ENCODE measurements around the gene PLEKHA6.

DNA sequence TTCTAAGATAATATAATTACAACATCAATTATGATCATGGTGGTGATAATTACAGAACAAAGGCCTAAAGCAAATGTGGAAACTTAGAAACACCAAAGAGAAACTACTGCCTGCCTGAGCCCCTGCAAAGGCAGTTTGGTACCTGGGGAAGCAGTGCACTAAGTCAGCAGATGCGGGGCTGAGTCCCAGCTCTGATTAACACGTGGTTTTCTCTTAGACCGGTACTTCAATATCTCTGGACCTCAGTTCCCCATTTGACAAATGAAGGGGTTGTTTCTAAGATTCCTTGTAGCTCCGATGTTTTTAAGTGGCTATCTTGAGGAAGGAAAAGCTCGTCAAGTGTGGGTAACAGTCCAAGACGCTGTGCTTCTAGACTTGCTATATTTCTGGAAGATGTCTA is 16.7 kb upstream of the PLEKHA6 start:
- TF ChIP-seq, protein P1, sequence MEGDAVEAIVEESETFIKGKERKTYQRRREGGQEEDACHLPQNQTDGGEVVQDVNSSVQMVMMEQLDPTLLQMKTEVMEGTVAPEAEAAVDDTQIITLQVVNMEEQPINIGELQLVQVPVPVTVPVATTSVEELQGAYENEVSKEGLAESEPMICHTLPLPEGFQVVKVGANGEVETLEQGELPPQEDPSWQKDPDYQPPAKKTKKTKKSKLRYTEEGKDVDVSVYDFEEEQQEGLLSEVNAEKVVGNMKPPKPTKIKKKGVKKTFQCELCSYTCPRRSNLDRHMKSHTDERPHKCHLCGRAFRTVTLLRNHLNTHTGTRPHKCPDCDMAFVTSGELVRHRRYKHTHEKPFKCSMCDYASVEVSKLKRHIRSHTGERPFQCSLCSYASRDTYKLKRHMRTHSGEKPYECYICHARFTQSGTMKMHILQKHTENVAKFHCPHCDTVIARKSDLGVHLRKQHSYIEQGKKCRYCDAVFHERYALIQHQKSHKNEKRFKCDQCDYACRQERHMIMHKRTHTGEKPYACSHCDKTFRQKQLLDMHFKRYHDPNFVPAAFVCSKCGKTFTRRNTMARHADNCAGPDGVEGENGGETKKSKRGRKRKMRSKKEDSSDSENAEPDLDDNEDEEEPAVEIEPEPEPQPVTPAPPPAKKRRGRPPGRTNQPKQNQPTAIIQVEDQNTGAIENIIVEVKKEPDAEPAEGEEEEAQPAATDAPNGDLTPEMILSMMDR (conservative IDR thresholded peaks at IDR 0.05; ENCODE audit: low read depth in 2 of 2), result no peak
- TF ChIP-seq POLR2AphosphoS5 (IDR thresholded peaks at IDR 0.05; ENCODE audit: low read depth) (no peak), EZH2 (IDR thresholded peaks at IDR 0.05; ENCODE audit: low read depth, unreplicated experiment) (no peak), CREB1 (CRISPR knock-in tag; IDR thresholded peaks at IDR 0.05; ENCODE audit: low read depth) (no peak), JUNB (IDR thresholded peaks at IDR 0.05; ENCODE audit: unreplicated experiment) (no peak), EZH2phosphoT487 (IDR thresholded peaks at IDR 0.05; ENCODE audit: unreplicated experiment) (no peak), ZNF114 (CRISPR knock-in tag; IDR thresholded peaks at IDR 0.05) (no peak), STAT1 (IDR thresholded peaks at IDR 0.05; ENCODE audit: unreplicated experiment) (no peak), NANOG (IDR thresholded peaks at IDR 0.05; ENCODE audit: borderline replicate concordance) (no peak), ZNF331 (CRISPR knock-in tag; IDR thresholded peaks at IDR 0.05; ENCODE audit: low read depth) (no peak)
- TF ChIP-seq, protein P2, sequence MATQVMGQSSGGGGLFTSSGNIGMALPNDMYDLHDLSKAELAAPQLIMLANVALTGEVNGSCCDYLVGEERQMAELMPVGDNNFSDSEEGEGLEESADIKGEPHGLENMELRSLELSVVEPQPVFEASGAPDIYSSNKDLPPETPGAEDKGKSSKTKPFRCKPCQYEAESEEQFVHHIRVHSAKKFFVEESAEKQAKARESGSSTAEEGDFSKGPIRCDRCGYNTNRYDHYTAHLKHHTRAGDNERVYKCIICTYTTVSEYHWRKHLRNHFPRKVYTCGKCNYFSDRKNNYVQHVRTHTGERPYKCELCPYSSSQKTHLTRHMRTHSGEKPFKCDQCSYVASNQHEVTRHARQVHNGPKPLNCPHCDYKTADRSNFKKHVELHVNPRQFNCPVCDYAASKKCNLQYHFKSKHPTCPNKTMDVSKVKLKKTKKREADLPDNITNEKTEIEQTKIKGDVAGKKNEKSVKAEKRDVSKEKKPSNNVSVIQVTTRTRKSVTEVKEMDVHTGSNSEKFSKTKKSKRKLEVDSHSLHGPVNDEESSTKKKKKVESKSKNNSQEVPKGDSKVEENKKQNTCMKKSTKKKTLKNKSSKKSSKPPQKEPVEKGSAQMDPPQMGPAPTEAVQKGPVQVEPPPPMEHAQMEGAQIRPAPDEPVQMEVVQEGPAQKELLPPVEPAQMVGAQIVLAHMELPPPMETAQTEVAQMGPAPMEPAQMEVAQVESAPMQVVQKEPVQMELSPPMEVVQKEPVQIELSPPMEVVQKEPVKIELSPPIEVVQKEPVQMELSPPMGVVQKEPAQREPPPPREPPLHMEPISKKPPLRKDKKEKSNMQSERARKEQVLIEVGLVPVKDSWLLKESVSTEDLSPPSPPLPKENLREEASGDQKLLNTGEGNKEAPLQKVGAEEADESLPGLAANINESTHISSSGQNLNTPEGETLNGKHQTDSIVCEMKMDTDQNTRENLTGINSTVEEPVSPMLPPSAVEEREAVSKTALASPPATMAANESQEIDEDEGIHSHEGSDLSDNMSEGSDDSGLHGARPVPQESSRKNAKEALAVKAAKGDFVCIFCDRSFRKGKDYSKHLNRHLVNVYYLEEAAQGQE (IDR thresholded peaks at IDR 0.05; ENCODE audit: unreplicated experiment), result no peak
- TF ChIP-seq, protein P3, sequence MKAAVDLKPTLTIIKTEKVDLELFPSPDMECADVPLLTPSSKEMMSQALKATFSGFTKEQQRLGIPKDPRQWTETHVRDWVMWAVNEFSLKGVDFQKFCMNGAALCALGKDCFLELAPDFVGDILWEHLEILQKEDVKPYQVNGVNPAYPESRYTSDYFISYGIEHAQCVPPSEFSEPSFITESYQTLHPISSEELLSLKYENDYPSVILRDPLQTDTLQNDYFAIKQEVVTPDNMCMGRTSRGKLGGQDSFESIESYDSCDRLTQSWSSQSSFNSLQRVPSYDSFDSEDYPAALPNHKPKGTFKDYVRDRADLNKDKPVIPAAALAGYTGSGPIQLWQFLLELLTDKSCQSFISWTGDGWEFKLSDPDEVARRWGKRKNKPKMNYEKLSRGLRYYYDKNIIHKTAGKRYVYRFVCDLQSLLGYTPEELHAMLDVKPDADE (IDR thresholded peaks at IDR 0.05), result no peak
- TF ChIP-seq, protein P4, sequence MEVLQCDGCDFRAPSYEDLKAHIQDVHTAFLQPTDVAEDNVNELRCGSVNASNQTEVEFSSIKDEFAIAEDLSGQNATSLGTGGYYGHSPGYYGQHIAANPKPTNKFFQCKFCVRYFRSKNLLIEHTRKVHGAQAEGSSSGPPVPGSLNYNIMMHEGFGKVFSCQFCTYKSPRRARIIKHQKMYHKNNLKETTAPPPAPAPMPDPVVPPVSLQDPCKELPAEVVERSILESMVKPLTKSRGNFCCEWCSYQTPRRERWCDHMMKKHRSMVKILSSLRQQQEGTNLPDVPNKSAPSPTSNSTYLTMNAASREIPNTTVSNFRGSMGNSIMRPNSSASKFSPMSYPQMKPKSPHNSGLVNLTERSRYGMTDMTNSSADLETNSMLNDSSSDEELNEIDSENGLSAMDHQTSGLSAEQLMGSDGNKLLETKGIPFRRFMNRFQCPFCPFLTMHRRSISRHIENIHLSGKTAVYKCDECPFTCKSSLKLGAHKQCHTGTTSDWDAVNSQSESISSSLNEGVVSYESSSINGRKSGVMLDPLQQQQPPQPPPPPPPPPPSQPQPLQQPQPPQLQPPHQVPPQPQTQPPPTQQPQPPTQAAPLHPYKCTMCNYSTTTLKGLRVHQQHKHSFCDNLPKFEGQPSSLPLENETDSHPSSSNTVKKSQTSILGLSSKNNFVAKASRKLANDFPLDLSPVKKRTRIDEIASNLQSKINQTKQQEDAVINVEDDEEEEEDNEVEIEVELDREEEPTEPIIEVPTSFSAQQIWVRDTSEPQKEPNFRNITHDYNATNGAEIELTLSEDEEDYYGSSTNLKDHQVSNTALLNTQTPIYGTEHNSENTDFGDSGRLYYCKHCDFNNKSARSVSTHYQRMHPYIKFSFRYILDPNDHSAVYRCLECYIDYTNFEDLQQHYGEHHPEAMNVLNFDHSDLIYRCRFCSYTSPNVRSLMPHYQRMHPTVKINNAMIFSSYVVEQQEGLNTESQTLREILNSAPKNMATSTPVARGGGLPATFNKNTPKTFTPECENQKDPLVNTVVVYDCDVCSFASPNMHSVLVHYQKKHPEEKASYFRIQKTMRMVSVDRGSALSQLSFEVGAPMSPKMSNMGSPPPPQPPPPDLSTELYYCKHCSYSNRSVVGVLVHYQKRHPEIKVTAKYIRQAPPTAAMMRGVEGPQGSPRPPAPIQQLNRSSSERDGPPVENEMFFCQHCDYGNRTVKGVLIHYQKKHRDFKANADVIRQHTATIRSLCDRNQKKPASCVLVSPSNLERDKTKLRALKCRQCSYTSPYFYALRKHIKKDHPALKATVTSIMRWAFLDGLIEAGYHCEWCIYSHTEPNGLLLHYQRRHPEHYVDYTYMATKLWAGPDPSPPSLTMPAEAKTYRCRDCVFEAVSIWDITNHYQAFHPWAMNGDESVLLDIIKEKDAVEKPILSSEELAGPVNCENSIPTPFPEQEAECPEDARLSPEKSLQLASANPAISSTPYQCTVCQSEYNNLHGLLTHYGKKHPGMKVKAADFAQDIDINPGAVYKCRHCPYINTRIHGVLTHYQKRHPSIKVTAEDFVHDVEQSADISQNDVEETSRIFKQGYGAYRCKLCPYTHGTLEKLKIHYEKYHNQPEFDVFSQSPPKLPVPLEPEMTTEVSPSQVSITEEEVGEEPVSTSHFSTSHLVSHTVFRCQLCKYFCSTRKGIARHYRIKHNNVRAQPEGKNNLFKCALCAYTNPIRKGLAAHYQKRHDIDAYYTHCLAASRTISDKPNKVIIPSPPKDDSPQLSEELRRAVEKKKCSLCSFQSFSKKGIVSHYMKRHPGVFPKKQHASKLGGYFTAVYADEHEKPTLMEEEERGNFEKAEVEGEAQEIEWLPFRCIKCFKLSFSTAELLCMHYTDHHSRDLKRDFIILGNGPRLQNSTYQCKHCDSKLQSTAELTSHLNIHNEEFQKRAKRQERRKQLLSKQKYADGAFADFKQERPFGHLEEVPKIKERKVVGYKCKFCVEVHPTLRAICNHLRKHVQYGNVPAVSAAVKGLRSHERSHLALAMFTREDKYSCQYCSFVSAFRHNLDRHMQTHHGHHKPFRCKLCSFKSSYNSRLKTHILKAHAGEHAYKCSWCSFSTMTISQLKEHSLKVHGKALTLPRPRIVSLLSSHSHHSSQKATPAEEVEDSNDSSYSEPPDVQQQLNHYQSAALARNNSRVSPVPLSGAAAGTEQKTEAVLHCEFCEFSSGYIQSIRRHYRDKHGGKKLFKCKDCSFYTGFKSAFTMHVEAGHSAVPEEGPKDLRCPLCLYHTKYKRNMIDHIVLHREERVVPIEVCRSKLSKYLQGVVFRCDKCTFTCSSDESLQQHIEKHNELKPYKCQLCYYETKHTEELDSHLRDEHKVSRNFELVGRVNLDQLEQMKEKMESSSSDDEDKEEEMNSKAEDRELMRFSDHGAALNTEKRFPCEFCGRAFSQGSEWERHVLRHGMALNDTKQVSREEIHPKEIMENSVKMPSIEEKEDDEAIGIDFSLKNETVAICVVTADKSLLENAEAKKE (CRISPR knock-in tag; IDR thresholded peaks at IDR 0.05), result no peak

Data from GM23338 (cell line).